Activated naive CD4-positive, alpha-beta T cell treated with anti-CD3 and anti-CD28 coated beads, Interleukin-2, amount 50 U/mL, for 72 hours (primary cell): ENCODE data around the gene GAGE12J. TPM values are rescaled to one million over a fixed set of nuclear protein-coding genes. Genes with fewer than 3 reads are reported as not detected.

Source experiments
- total RNA-seq, 2 donors: library from RNA; stranded (reverse); gene quantifications; one replicate each; pipeline ENCODE4 v1.2.3, GENCODE V29; 2022

GAGE12J gene
- total RNA-seq, 2 donors from 2014 or later = not detected

Other genes with a start within 250 kb of the GAGE12J start
- 10 to 100 TPM; 10.9 to 40.9 TPM for gene PRAF2, start 248.0 kb upstream of the GAGE12J start, total RNA-seq
- gene WDR45, start 242.2 kb upstream of the GAGE12J start, total RNA-seq = 10 to 100 TPM; 24.6 to 57.5 TPM
- gene GPKOW, start 198.3 kb upstream of the GAGE12J start, total RNA-seq = 10 to 100 TPM; 15.6 to 24.5 TPM
- gene MAGIX, start 159.3 kb upstream of the GAGE12J start, total RNA-seq = 1 to 10 TPM; 1.2 to 3.6 TPM
- 100 to 1,000 TPM; 142 to 169 TPM for gene PLP2, start 150.1 kb upstream of the GAGE12J start, total RNA-seq
- gene PRICKLE3, start 135.7 kb upstream of the GAGE12J start, total RNA-seq = 10 to 100 TPM; 22.8 to 27.3 TPM
- 10 to 100 TPM; 11.2 to 69.3 TPM for gene SYP, start 121.8 kb upstream of the GAGE12J start, total RNA-seq
- gene CACNA1F, start 88.7 kb upstream of the GAGE12J start, total RNA-seq = 1 to 10 TPM; 1.7 to 2.6 TPM
- 10 to 100 TPM; 18.3 to 26.4 TPM for gene CCDC22, start 86.6 kb upstream of the GAGE12J start, total RNA-seq
- gene FOXP3, start 57.3 kb upstream of the GAGE12J start, total RNA-seq = 10 to 100 TPM in 1 of 2 donors, 1 to 10 TPM in 1; 5.4 to 24.3 TPM
- 1 to 10 TPM; 4.2 to 5.3 TPM for gene PPP1R3F, start 52.2 kb upstream of the GAGE12J start, total RNA-seq
- not detected for gene GAGE10, start 18.4 kb upstream of the GAGE12J start, total RNA-seq
- gene GAGE13, start 9.5 kb downstream of the GAGE12J start, total RNA-seq = not detected
- not detected for gene GAGE12C, start 210.1 kb downstream of the GAGE12J start, total RNA-seq
- gene GAGE12D, start 219.7 kb downstream of the GAGE12J start, total RNA-seq = not detected
- gene GAGE12E, start 229.3 kb downstream of the GAGE12J start, total RNA-seq = not detected
- not detected for gene GAGE12F, start 238.8 kb downstream of the GAGE12J start, total RNA-seq
- not detected for gene GAGE12G, start 248.4 kb downstream of the GAGE12J start, total RNA-seq